Mammary epithelial cell (primary cell): ENCODE results near the gene GSTO1.

Source experiments
- EZH2 ChIP-seq: IDR thresholded peaks from 2 replicates; pipeline ENCODE4 v1.6.1; 2012; ENCODE audit warnings: low read length, inconsistent platforms, borderline replicate concordance
- TF ChIP-seq, protein P1 (sequence below), 2 donors: IDR thresholded peaks in 1 of 2; conservative IDR thresholded peaks in 1 of 2; 2 replicates each; pipeline ENCODE4 v1.5.1; 2011 to 2012; ENCODE audit warnings: inconsistent platforms in 2 of 2, low read length in 2 of 2, mild to moderate bottlenecking in 2 of 2, control low read depth in 1 of 2, low read depth in 1 of 2; ENCODE audit not compliant: insufficient read depth in 1 of 2; ENCODE audit errors: extremely low read depth in 1 of 2

DNA sequence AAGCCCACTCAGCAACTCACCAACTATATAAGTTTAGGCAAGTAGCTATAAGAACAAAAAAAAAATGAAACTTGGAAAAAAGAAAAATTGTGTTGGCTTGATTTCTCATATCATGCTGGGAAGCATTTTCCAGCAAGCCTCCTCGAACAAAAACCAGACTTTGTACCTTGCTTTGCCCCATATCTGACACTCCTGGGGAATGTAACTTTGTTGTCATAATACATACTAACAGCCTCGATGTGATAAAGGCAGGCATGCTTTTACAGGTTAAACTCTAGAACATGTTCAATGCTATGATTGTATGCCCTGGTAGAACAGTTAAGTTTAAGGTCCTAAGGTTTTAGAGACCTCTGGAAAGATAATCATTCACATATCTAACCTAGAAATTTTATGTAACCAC, 34.2 kb upstream of the GSTO1 start:
- TF ChIP-seq EZH2 = no peak
- TF ChIP-seq, protein P1, sequence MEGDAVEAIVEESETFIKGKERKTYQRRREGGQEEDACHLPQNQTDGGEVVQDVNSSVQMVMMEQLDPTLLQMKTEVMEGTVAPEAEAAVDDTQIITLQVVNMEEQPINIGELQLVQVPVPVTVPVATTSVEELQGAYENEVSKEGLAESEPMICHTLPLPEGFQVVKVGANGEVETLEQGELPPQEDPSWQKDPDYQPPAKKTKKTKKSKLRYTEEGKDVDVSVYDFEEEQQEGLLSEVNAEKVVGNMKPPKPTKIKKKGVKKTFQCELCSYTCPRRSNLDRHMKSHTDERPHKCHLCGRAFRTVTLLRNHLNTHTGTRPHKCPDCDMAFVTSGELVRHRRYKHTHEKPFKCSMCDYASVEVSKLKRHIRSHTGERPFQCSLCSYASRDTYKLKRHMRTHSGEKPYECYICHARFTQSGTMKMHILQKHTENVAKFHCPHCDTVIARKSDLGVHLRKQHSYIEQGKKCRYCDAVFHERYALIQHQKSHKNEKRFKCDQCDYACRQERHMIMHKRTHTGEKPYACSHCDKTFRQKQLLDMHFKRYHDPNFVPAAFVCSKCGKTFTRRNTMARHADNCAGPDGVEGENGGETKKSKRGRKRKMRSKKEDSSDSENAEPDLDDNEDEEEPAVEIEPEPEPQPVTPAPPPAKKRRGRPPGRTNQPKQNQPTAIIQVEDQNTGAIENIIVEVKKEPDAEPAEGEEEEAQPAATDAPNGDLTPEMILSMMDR (conservative IDR thresholded peaks at IDR 0.05 in 1 of 2, IDR thresholded peaks at IDR 0.05 in 1 of 2; ENCODE audit: extremely low read depth in 1 of 2, insufficient read depth in 1 of 2, low read depth in 1 of 2, low read length in 2 of 2) = no peak
